ENCODE results near the gene ZNF300. TPM values are rescaled to one million over a fixed set of nuclear protein-coding genes. Genes with fewer than 3 reads are reported as not detected.

ZNF300 gene
- total and polyA plus RNA-seq, 10 of the 15 experiments (the other 5 are each of a cell fraction or from before 2014, with no cell fraction given) = 0.03 to 1.5 (median 0.16) TPM; not detected in 1

GRCh38 chr5:150846654-150847333 lies 58.0 kb downstream of the ZNF300 start (continued):
- TF ChIP-seq CTCF (IDR thresholded peaks at IDR 0.05 in 2 of 3, conservative IDR thresholded peaks at IDR 0.05 in 1 of 3; ENCODE audit: control insufficient read depth in 2 of 3, extremely low read depth in 1 of 3, insufficient read depth in 1 of 3, low read depth in 3 of 3, low read length in 3 of 3) (peak; percentile 49 to 92 (median 72); a peak in 5 of 6 replicates), IKZF1 (conservative IDR thresholded peaks at IDR 0.05) (peak; percentile 64), TCF12 (IDR thresholded peaks at IDR 0.05; ENCODE audit: low read depth, low read length) (no peak), NBN (IDR thresholded peaks at IDR 0.05) (0 out of 2 replicates have a peak, but pooled peaks have one; percentile 58), MAX (IDR thresholded peaks at IDR 0.05; ENCODE audit: low read depth, low read length) (peak; percentile 84), KLF5 (IDR thresholded peaks at IDR 0.05; ENCODE audit: partially characterized antibody) (no peak), E2F4 (IDR thresholded peaks at IDR 0.05; ENCODE audit: low read depth, low read length) (no peak; the same call in 1 of the 2 replicates), MYB (IDR thresholded peaks at IDR 0.05; ENCODE audit: borderline replicate concordance, low read depth, low read length) (no peak), RCOR1 (conservative IDR thresholded peaks at IDR 0.05; ENCODE audit: low read depth, low read length) (no peak), NFYA (IDR thresholded peaks at IDR 0.05; ENCODE audit: borderline replicate concordance, low read depth, low read length) (no peak), HCFC1 (IDR thresholded peaks at IDR 0.05; ENCODE audit: low read length) (0 out of 2 replicates have a peak, but pooled peaks have one; percentile 11), BMI1 (IDR thresholded peaks at IDR 0.05; ENCODE audit: borderline replicate concordance) (no peak), WRNIP1 (IDR thresholded peaks at IDR 0.05; ENCODE audit: borderline replicate concordance, low read depth, low read length) (no peak), SREBF1 (IDR thresholded peaks at IDR 0.05; ENCODE audit: low read length) (no peak), EGR1 (IDR thresholded peaks at IDR 0.05; ENCODE audit: borderline replicate concordance in 1 of 2, low read depth in 2 of 2, low read length in 2 of 2) (peak in 1 of 2 experiments; percentile 66; a peak in 2 of 3 replicates), DPF2 (IDR thresholded peaks at IDR 0.05) (peak; percentile 33; the same call in 1 of the 2 replicates), RBBP5 (conservative IDR thresholded peaks at IDR 0.05) (no peak), ZNF274 (IDR thresholded peaks at IDR 0.05; ENCODE audit: insufficient read depth, insufficient read length) (no peak), SMARCA5 (IDR thresholded peaks at IDR 0.05) (no peak), NFIC (IDR thresholded peaks at IDR 0.05; ENCODE audit: low read depth, low read length) (0 out of 2 replicates have a peak, but pooled peaks have one; percentile 33), CBX5 (IDR thresholded peaks at IDR 0.05; ENCODE audit: low read depth) (no peak), CBFB (IDR thresholded peaks at IDR 0.05; ENCODE audit: low read depth) (no peak), ZNF384 (IDR thresholded peaks at IDR 0.05; ENCODE audit: borderline replicate concordance, low read depth, low read length) (no peak), STAT3 (IDR thresholded peaks at IDR 0.05; ENCODE audit: low read depth, low read length) (no peak), ZBTB4 (CRISPR knock-in tag; IDR thresholded peaks at IDR 0.05) (no peak), ZNF622 (IDR thresholded peaks at IDR 0.05) (no peak)
